ENCODE data around the gene NUDT6.
A peak's percentile ranks its signal among the peaks of the same experiment; 100 is the strongest.

NUDT6 gene

GRCh38 chr4:122921971-122922876 lies at the start of gene NUDT6:
Gene NUDT6, minus strand, starts transcription at chr4:122922597. Its CDS starts 25 bp downstream, at chr4:122922572.
- in situ Hi-C loops (cut with MboI; ENCODE audit: low sequenced_read_pairs, unreplicated experiment), result loop anchor here (5.0 to 25.0 kb wide), 2 partner anchors 170 to 310 kb away; partner anchors contain the start of gene IL21
- TF ChIP-seq CTCF (IDR thresholded peaks at IDR 0.05; ENCODE audit: borderline replicate concordance, control extremely low read depth, extremely low read depth, insufficient read depth, missing control alignments), result no peak

GRCh38 chr4:122968227-122968812 lies 45.9 kb upstream of the NUDT6 start:
- in situ Hi-C loops (cut with MboI; ENCODE audit: low sequenced_read_pairs, unreplicated experiment), result no loop called here
- no peak for DNase-seq (ENCODE audit: low spot score)

More at GRCh38 chr4:122921971-122922876, at the start of gene NUDT6:
- peak; percentile 69 for DNase-seq (ENCODE audit: low spot score)

GRCh38 chr4:122967231-122967630 lies 44.8 kb upstream of the NUDT6 start:
- DNase-seq (ENCODE audit: low spot score), result no peak
- no peak for TF ChIP-seq CTCF (IDR thresholded peaks at IDR 0.05; ENCODE audit: borderline replicate concordance, control extremely low read depth, extremely low read depth, insufficient read depth, missing control alignments)
- in situ Hi-C loops (cut with MboI; ENCODE audit: low sequenced_read_pairs, unreplicated experiment), result no loop called here

More at GRCh38 chr4:122968227-122968812, 45.9 kb upstream of the NUDT6 start:
- TF ChIP-seq CTCF (IDR thresholded peaks at IDR 0.05; ENCODE audit: borderline replicate concordance, control extremely low read depth, extremely low read depth, insufficient read depth, missing control alignments), result no peak

GRCh38 chr4:122966201-122966600 lies 43.8 kb upstream of the NUDT6 start:
- in situ Hi-C loops (cut with MboI; ENCODE audit: low sequenced_read_pairs, unreplicated experiment), result no loop called here
- TF ChIP-seq CTCF (IDR thresholded peaks at IDR 0.05; ENCODE audit: borderline replicate concordance, control extremely low read depth, extremely low read depth, insufficient read depth, missing control alignments), result no peak
- DNase-seq (ENCODE audit: low spot score), result no peak

GRCh38 chr4:122963216-122963615 lies 40.8 kb upstream of the NUDT6 start:
- TF ChIP-seq CTCF (IDR thresholded peaks at IDR 0.05; ENCODE audit: borderline replicate concordance, control extremely low read depth, extremely low read depth, insufficient read depth, missing control alignments), result no peak
- no peak for DNase-seq (ENCODE audit: low spot score)
- in situ Hi-C loops (cut with MboI; ENCODE audit: low sequenced_read_pairs, unreplicated experiment), result no loop called here

GRCh38 chr4:122960611-122961000 lies 38.2 kb upstream of the NUDT6 start:
- no peak for TF ChIP-seq CTCF (IDR thresholded peaks at IDR 0.05; ENCODE audit: borderline replicate concordance, control extremely low read depth, extremely low read depth, insufficient read depth, missing control alignments)
- in situ Hi-C loops (cut with MboI; ENCODE audit: low sequenced_read_pairs, unreplicated experiment), result no loop called here
- no peak for DNase-seq (ENCODE audit: low spot score)

All from GM13976 (cell line).